SK-N-MC (cell line): ENCODE results near the gene ING4.

Experiments used
- EZH2 ChIP-seq: fragments of 200-600 bp; sonication (generic); IDR thresholded peaks from one replicate; pipeline ENCODE4 v1.6.1; 2017; ENCODE audit warnings: antibody characterized with exemption
- POLR2AphosphoS5 ChIP-seq: IDR thresholded peaks from 2 replicates; pipeline ENCODE4 v1.6.1; 2012; ENCODE audit warnings: mild to moderate bottlenecking, low read depth, low read length, borderline replicate concordance

GRCh38 chr12:6627616-6628015 lies 35.3 kb downstream of the ING4 start:
- TF ChIP-seq POLR2AphosphoS5 (no peak), EZH2 (no peak)
